ENCODE data around the gene MYZAP.

DNA sequence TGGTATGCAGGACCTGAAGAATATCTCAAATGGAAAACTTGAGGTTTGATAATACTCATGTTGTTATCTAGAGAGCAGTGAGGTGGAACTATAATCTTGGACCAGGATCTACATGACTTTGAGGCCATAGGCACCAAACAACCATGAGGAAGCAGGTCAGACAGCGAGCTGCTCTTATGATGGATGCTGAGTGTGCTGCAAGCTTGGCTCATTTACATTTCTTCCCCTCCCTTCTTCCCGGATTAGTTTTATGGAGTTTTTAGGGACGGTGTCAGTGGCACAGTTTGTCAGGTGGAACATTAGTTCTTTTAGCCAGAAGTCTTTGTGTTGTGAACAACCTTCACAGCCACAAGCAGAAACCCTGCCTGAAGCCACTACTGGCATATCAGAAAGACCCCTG lies 8.0 kb upstream of the MYZAP start:
- TF ChIP-seq, protein P1, sequence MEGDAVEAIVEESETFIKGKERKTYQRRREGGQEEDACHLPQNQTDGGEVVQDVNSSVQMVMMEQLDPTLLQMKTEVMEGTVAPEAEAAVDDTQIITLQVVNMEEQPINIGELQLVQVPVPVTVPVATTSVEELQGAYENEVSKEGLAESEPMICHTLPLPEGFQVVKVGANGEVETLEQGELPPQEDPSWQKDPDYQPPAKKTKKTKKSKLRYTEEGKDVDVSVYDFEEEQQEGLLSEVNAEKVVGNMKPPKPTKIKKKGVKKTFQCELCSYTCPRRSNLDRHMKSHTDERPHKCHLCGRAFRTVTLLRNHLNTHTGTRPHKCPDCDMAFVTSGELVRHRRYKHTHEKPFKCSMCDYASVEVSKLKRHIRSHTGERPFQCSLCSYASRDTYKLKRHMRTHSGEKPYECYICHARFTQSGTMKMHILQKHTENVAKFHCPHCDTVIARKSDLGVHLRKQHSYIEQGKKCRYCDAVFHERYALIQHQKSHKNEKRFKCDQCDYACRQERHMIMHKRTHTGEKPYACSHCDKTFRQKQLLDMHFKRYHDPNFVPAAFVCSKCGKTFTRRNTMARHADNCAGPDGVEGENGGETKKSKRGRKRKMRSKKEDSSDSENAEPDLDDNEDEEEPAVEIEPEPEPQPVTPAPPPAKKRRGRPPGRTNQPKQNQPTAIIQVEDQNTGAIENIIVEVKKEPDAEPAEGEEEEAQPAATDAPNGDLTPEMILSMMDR (IDR thresholded peaks at IDR 0.05 in 8 of 11, conservative IDR thresholded peaks at IDR 0.05 in 3 of 11): no peak
- no peak for TF ChIP-seq POLR2A (IDR thresholded peaks at IDR 0.05)

All from spleen (tissue), 7 donors.